Adrenal gland (tissue), 12 donors: ENCODE data around the gene SIK2. TPM values are rescaled to one million over a fixed set of nuclear protein-coding genes. Genes with fewer than 3 reads are reported as not detected.

Experiments
- DNase-seq, 7 donors: peaks; one replicate each; pipeline ENCODE4 v3.0.0-alpha.2; 2019 to 2020
- H3K27ac ChIP-seq, 5 donors: fragments of 200-600 bp; sonication (generic) in 4 of 5; 1 replicate in 3 of 5; 2 replicates in 2 of 5; pipeline versions ENCODE4 v1.5.1 to v1.8.0; 2016 to 2020; ENCODE audit warnings: mild to moderate bottlenecking in 1 of 5
- H3K27me3 ChIP-seq: fragments of 200-600 bp; 2 replicates; pipeline ENCODE4 v1.8.0; 2021
- H3K36me3 ChIP-seq, 2 donors: fragments of 200-600 bp; replicated peaks in 1 of 2; 1 replicate in 1 of 2; 2 replicates in 1 of 2; pipeline versions ENCODE4 v1.5.1 to v1.8.0; 2018 to 2022
- H3K4me1 ChIP-seq, 2 donors: fragments of 200-600 bp; replicated peaks in 1 of 2; 1 replicate in 1 of 2; 2 replicates in 1 of 2; pipeline versions ENCODE4 v1.5.1 to v1.8.0; 2018 to 2021
- H3K4me3 ChIP-seq, 4 donors: fragments of 200-600 bp; sonication (generic) in 3 of 4; one replicate each; pipeline ENCODE4 v1.5.1; 2016 to 2018
- H3K9me3 ChIP-seq, 3 donors: fragments of 200-600 bp; sonication (generic) in 1 of 3; replicated peaks in 1 of 3; 1 replicate in 2 of 3; 2 replicates in 1 of 3; pipeline versions ENCODE4 v1.5.1 to v1.8.0; 2016 to 2021
- CTCF ChIP-seq, 6 experiments: fragments of 450-650 bp in 4 of 6; fragments of 200-600 bp in 2 of 6; sonication (generic) in 1 of 6; IDR thresholded peaks; 1 replicate in 5 of 6; 2 replicates in 1 of 6; pipeline versions ENCODE4 v1.5.1 to v1.8.0; 2016 to 2021; ENCODE audit warnings: antibody characterized with exemption in 6 of 6, mild to moderate bottlenecking in 2 of 6, moderate library complexity in 1 of 6
- POLR2A ChIP-seq, 2 donors: fragments of 450-650 bp; IDR thresholded peaks; one replicate each; pipeline ENCODE4 v1.6.1; 2017; ENCODE audit warnings: antibody characterized with exemption in 2 of 2, mild to moderate bottlenecking in 2 of 2, moderate library complexity in 1 of 2
- WGBS, 4 donors: extraction: QIAGEN DNeasy Blood & Tissue Kit in 2 of 4; methylation state at CpG; one replicate each; pipeline versions ENCODE4 v1.1.5 to v1.1.7; 2013 to 2017; 5-methylcytosine and 5-hydroxymethylcytosine counted together
- intact Hi-C, 2 donors: fragments of 100-400 bp; cut with DNase I; formaldehyde crosslinking; loops; one replicate each; pipeline versions ENCODE4 v1.14.1 to v1.15.0; 2022 to 2023
- polyA plus RNA-seq, 3 donors: library from polyadenylated mRNA; stranded (reverse); fragments of 200-250 nt in 2 of 3; fragments of 350-450 nt in 1 of 3; fragmentation: Illumina TruSeq in 1 of 3; extraction: RNeasy Lipid Tissue Mini Kit (QIAGEN cat#74804) in 1 of 3; gene quantifications; one replicate each; pipeline ENCODE4 v1.2.3, GENCODE V29; 2013 to 2014
- total RNA-seq, 9 donors: library from RNA; depleted of rRNA in 4 of 9; stranded (reverse); fragments of >200 nt in 4 of 9; fragments of 120-200 nt in 1 of 9; fragmentation: NEBNext Ultra II Directional in 1 of 9; extraction: Animal tissue kit (Norgen Biotek cat#: 25700) in 1 of 9; gene quantifications; one replicate each; pipeline versions ENCODE4 v1.1.0 to v1.2.4, GENCODE V29; 2013 to 2023
- donor health status: healthy with polysubstance abuse.
- donor health status: Bipolar disorder and iron deficiency.
- donor health status: DM: yes; HTN: yes; CAD: no.
- donor health status: DM: no; HTN: no; CAD: no.
- donor health status: DM: no; HTN: no; CAD: no.
- donor health status: DM: yes; HTN: yes; CAD: no.

The SIK2 gene
- total and polyA plus RNA-seq, 12 donors, result 7.6 to 33.0 (median 25.3) TPM

- TF ChIP-seq CTCF (IDR thresholded peaks at IDR 0.05) (no peak), POLR2A (IDR thresholded peaks at IDR 0.05) (no peak)
These were observed 92.6 kb downstream of the SIK2 start for GRCh38 chr11:111694851-111695250.

GRCh38 chr11:111696556-111696955 lies 94.3 kb downstream of the SIK2 start:
- 63 to 78% (median 65%) methylated on average over 1 of the region's 1 CpG for WGBS, 4 donors
- no peaks in the 10 kb centered on the region for H3K36me3 ChIP-seq
- peaks cover 9 to 36% of the 10 kb centered on the region in 2 donors for H3K4me1 ChIP-seq
- no peak overlapping the region for H3K27ac ChIP-seq
- H3K27me3 ChIP-seq, result no peaks in the 10 kb centered on the region
- H3K4me3 ChIP-seq, result no peak overlapping the region
- H3K9me3 ChIP-seq, result no peaks in the 10 kb centered on the region
- TF ChIP-seq POLR2A (IDR thresholded peaks at IDR 0.05), result no peak
- no peak for TF ChIP-seq CTCF (IDR thresholded peaks at IDR 0.05)
- intact Hi-C loops, result no loop called here
- DNase-seq, result no peak

More at GRCh38 chr11:111694851-111695250, 92.6 kb downstream of the SIK2 start:
- WGBS, 4 donors, result 40 to 55% (median 49%) methylated on average over 4 of the region's 4 CpGs
- peak in 5 of 7 donors; percentile 24 to 75 (median 39) for DNase-seq
- Histone ChIP-seq H3K4me1 (peaks cover 9 to 36% of the 10 kb centered on the region in 2 donors), H3K4me3 (no peak overlapping the region), H3K27me3 (no peaks in the 10 kb centered on the region), H3K36me3 (no peaks in the 10 kb centered on the region), H3K9me3 (no peaks in the 10 kb centered on the region), H3K27ac (peak overlapping the region in 2 of 5 donors; percentile 17 to 59)
- intact Hi-C loops, result no loop called here

- no peak overlapping the region for H3K27ac ChIP-seq
These were observed 95.7 kb downstream of the SIK2 start for GRCh38 chr11:111697933-111698371.

GRCh38 chr11:111698852-111699559 lies 96.8 kb downstream of the SIK2 start:
- Histone ChIP-seq H3K4me3 (no peak overlapping the region), H3K9me3 (no peaks in the 10 kb centered on the region), H3K4me1 (peaks cover 3 to 28% of the 10 kb centered on the region in 2 donors), H3K27me3 (no peaks in the 10 kb centered on the region), H3K27ac (no peak overlapping the region), H3K36me3 (peaks cover 0 to 9% of the 10 kb centered on the region in 2 donors)
- 76 to 81% (median 78%) methylated on average over 3 of the region's 3 CpGs for WGBS, 4 donors
- intact Hi-C loops, result no loop called here
- no peak for DNase-seq
- TF ChIP-seq POLR2A (IDR thresholded peaks at IDR 0.05), result no peak
- no peak for TF ChIP-seq CTCF (IDR thresholded peaks at IDR 0.05)

More at GRCh38 chr11:111697933-111698371, 95.7 kb downstream of the SIK2 start:
- Histone ChIP-seq H3K4me1 (peaks cover 9 to 36% of the 10 kb centered on the region in 2 donors), H3K4me3 (no peak overlapping the region), H3K9me3 (no peaks in the 10 kb centered on the region), H3K27me3 (no peaks in the 10 kb centered on the region), H3K36me3 (no peaks in the 10 kb centered on the region)
- intact Hi-C loops, result no loop called here
- no peak for TF ChIP-seq CTCF (IDR thresholded peaks at IDR 0.05)
- no peak for TF ChIP-seq POLR2A (IDR thresholded peaks at IDR 0.05)
- DNase-seq, result no peak
- WGBS, 4 donors, result 81 to 100% (median 85%) methylated on average over 1 of the region's 1 CpG
